Nephron (organoid): ENCODE measurements around the gene RTN4RL1.
"Not testable (repeated sequence)": the region's sequence is repeated elsewhere in the genome, so short reads cannot be mapped to it uniquely, and the experiment has no call there.

Source experiments
- H3K27ac Mint-ChIP-seq, 3 experiments: 2 replicates each; pipeline ENCODE4 v1.8.0; 2020; ENCODE audit warnings: mixed read lengths in 3 of 3, mild to moderate bottlenecking in 2 of 3, moderate library complexity in 1 of 3
- H3K27me3 Mint-ChIP-seq: 2 replicates; pipeline ENCODE4 v1.8.0; 2021; ENCODE audit warnings: low read depth, mild to moderate bottlenecking, moderate library complexity, mixed read lengths
- H3K36me3 Mint-ChIP-seq: 2 replicates; pipeline ENCODE4 v1.8.0; 2020; ENCODE audit warnings: low read depth, mixed read lengths
- H3K4me1 Mint-ChIP-seq: 2 replicates; pipeline ENCODE4 v1.8.0; 2020; ENCODE audit warnings: mixed read lengths
- H3K4me3 Mint-ChIP-seq, 3 experiments: 2 replicates each; pipeline ENCODE4 v1.8.0; 2020; ENCODE audit warnings: mild to moderate bottlenecking in 3 of 3, mixed read lengths in 3 of 3, moderate library complexity in 2 of 3
- H3K9me3 Mint-ChIP-seq: 2 replicates; pipeline ENCODE4 v1.8.0; 2020; ENCODE audit warnings: mixed read lengths
- TF ChIP-seq, protein P1 (sequence below), 3 experiments: fragments of 200-600 bp; sonication (generic); IDR thresholded peaks; one replicate each; pipeline ENCODE4 v1.5.0; 2021; ENCODE audit warnings: antibody characterized with exemption in 3 of 3; ENCODE audit not compliant: unreplicated experiment in 3 of 3

Gene RTN4RL1

DNA sequence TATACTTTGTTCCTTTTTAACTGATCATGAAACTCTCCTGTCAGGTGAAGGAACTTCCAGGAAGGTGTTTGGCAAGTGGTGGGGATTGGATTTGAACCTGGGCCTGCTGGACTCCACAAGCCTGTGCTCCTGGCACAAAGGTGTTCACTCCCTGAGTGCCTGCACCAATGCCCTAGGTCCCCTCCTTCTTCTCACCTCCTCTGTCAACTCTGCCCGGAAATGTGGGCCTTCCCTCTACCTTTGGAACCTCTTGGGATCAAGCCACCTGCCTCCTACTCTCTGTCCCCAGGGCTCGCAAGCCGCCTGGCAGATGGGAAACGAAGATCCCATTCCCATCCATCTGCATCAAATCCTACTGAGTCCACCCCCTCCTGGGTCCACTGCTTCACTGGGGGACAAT, 40.0 kb downstream of the RTN4RL1 start:
- H3K4me1 Mint-ChIP-seq: no peaks in the 10 kb centered on the region
- H3K9me3 Mint-ChIP-seq: no peaks in the 10 kb centered on the region
- peak overlapping the region in 1 of 3 experiments; percentile 11 for H3K27ac Mint-ChIP-seq
- TF ChIP-seq, protein P1, sequence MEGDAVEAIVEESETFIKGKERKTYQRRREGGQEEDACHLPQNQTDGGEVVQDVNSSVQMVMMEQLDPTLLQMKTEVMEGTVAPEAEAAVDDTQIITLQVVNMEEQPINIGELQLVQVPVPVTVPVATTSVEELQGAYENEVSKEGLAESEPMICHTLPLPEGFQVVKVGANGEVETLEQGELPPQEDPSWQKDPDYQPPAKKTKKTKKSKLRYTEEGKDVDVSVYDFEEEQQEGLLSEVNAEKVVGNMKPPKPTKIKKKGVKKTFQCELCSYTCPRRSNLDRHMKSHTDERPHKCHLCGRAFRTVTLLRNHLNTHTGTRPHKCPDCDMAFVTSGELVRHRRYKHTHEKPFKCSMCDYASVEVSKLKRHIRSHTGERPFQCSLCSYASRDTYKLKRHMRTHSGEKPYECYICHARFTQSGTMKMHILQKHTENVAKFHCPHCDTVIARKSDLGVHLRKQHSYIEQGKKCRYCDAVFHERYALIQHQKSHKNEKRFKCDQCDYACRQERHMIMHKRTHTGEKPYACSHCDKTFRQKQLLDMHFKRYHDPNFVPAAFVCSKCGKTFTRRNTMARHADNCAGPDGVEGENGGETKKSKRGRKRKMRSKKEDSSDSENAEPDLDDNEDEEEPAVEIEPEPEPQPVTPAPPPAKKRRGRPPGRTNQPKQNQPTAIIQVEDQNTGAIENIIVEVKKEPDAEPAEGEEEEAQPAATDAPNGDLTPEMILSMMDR (IDR thresholded peaks at IDR 0.05; ENCODE audit: unreplicated experiment in 3 of 3): no peak
- H3K27me3 Mint-ChIP-seq: peaks cover 36% of the 10 kb centered on the region
- H3K36me3 Mint-ChIP-seq: no peaks in the 10 kb centered on the region
- H3K4me3 Mint-ChIP-seq: no peak overlapping the region

DNA sequence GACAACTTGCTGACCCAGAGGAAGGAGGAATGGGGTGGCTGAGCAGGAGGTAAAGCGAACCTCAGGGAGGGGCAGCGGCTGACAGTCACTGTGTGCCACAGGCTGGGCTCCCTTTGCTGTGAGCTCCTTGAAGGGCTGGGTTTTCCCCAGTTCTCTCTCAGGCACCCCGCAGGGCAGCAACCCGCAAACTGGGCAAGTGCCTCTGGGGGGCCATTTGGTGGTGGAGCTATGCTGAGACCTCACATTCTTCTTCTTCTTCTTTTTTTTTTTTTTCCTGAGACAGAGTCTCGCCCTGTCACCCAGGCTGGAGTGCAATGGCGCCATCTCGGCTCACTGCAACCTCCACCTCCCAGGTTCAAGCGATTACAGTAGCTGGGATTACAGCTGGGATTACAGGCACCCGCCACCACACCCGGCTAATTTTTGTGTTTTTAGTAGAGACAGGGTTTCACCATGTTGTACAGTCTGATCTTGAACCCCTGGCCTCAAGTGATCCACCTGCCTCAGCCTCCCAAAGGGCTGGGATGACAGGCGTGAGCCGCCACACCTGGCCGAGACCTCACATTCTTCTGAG, 42.3 kb downstream of the RTN4RL1 start:
- not testable (repeated sequence) for H3K27ac Mint-ChIP-seq, H3K9me3 Mint-ChIP-seq, H3K36me3 Mint-ChIP-seq, H3K4me1 Mint-ChIP-seq, H3K4me3 Mint-ChIP-seq
- H3K27me3 Mint-ChIP-seq: peaks cover 47% of the 10 kb centered on the region

DNA sequence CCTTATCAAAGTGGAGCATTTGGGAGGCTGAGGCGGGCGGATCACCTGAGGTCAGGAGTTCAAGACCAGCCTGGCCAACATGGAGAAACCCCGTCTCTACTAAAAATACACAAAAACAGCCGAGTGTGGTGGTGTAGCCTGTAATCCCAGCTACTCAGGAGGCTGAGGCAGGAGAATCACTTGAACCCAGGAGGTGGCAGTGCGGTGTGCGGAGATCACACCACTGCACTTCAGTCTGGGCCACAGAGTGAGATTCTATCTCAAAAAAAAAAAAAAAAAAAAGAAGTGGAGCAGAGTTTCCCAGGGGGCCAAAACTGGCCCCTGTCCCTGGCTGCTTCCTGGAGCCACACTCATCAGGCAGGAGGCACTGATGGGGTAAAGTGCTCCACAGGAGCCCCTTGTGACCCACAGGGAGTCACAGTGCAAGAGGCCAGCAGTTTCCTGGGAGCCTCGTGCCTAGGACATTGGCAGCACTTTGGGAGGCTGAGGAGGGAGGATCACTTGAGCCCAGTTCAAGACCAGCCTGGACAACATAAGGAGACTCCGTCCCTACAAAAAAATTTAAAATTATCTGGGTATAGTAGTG, 44.4 kb downstream of the RTN4RL1 start:
- TF ChIP-seq, protein P1 (IDR thresholded peaks at IDR 0.05; ENCODE audit: unreplicated experiment in 3 of 3): no peak
- H3K27ac Mint-ChIP-seq: no peak overlapping the region
- H3K4me3 Mint-ChIP-seq: no peak overlapping the region
- H3K27me3 Mint-ChIP-seq: peaks cover 63% of the 10 kb centered on the region
- no peaks in the 10 kb centered on the region for H3K36me3 Mint-ChIP-seq
- H3K4me1 Mint-ChIP-seq: no peaks in the 10 kb centered on the region
- H3K9me3 Mint-ChIP-seq: no peaks in the 10 kb centered on the region

DNA sequence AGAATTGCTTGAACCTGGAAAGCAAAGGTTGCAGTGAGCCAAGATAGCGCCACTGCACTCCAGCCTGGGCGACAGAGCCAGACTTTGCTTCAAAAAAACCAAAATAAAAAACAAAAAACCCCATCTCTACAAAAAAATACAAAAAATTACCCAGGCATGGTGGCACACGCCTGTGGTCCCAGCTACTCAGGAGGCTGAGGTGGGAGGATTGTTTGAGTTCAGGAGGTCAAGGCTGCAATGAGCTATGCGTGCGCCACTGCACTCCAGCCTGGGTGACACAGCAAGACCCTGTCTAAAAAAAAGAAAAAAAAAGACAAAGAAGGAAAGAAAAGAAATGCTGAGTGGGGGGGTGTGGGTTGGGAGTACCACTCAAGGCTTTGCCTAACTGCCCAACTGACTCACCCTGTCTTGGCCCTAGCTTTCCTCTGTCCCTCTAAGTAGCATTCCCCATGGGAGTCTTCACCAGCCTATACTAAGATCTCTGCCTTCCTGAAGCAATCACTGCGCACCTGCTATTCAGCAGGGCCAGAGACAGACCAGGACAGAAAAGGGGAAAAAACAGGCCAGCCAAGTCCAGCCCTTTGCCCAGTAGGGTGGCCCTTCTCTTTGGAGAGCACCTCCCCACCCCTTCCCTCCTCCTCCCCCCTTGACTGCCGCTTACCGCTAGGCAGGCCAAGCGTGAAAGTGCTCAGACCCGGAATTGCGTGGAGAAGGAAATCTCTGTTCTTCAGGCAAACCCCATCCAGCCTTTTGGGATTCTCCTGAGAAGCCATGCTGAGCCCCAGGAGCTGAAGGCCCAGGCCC, 45.8 kb downstream of the RTN4RL1 start:
- peak overlapping the region in 2 of 3 experiments; percentile 60 to 62 for H3K27ac Mint-ChIP-seq
- no peaks in the 10 kb centered on the region for H3K9me3 Mint-ChIP-seq
- no peak overlapping the region for H3K4me3 Mint-ChIP-seq
- H3K36me3 Mint-ChIP-seq: no peaks in the 10 kb centered on the region
- no peaks in the 10 kb centered on the region for H3K4me1 Mint-ChIP-seq
- peaks cover 73% of the 10 kb centered on the region for H3K27me3 Mint-ChIP-seq
- TF ChIP-seq, protein P1 (IDR thresholded peaks at IDR 0.05; ENCODE audit: unreplicated experiment in 3 of 3): no peak

DNA sequence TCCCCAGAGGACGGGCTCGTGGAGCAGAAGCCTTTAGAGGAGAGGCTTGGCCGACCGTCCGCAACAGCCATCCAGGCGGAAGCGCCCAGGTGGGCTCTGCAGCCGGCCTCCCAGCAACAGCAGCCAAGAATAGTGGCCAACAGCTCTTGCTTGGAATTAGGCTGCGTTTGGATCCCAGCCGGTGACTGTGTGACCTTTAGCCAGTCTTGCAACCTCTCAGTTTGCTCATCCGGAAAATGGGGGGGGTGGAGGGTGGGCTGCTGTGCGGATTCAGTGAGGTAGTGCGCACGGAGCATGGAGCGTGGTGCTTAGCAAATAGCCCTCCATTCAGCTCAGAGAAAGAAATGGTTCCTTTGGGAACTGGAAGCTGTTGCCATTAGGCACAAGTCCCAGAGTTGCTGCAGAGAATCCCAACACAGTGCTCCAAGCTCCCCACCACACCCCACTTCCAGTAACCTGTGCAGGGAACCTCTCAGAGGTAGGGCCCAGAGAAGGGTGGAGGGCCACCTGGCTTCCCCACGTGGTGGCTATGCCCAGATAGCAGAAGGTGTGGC, 46.7 kb downstream of the RTN4RL1 start:
- Mint-ChIP-seq H3K9me3 (no peaks in the 10 kb centered on the region), H3K27ac (no peak overlapping the region), H3K4me1 (no peaks in the 10 kb centered on the region), H3K4me3 (no peak overlapping the region), H3K27me3 (peaks cover 78% of the 10 kb centered on the region), H3K36me3 (no peaks in the 10 kb centered on the region)
- TF ChIP-seq, protein P1 (IDR thresholded peaks at IDR 0.05; ENCODE audit: unreplicated experiment in 3 of 3): no peak

DNA sequence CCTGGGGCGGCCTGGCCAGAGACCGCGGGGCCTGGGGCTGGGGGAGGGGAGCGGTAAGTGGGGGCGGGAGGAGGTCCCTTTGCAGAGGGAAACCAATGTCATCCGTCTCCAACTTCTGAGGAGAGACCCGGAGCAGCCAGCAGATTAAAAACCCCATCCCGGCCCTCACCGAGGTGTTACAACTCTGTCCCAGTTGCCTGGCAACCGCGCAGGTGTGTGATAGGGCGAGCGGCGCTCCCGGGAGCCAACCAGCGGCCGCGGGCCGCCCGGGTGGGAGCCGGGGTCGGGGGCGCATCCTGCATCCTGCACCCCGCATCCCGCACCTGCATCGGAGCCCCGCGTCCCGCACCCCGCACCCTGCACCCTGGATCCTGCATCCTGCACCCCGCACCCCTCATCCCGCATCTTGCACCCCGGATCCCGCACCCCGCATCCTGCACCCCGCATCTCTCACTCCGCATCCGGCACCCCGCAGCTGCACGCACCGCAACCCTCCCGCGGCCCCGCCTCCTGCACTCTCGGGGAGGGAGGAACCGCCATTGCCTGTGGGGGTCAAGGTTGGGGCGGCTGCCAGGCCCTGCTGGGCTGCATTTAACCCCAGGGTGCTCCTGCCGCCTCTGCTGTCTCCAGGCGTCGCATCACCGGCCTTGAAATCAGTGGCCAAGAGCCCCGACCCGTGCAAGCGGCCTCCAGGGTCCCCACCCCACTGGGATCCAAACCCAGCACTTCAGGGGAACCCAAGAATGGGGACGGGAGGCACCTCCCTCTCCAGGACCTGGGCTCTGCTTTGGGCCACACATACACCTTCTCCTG, 47.3 kb downstream of the RTN4RL1 start:
- Mint-ChIP-seq H3K36me3 (no peaks in the 10 kb centered on the region), H3K27ac (no peak overlapping the region), H3K4me3 (no peak overlapping the region), H3K27me3 (peaks cover 83% of the 10 kb centered on the region), H3K4me1 (peaks cover 1% of the 10 kb centered on the region), H3K9me3 (no peaks in the 10 kb centered on the region)
- TF ChIP-seq, protein P1 (IDR thresholded peaks at IDR 0.05; ENCODE audit: unreplicated experiment in 3 of 3): no peak
